Neural progenitor cell (in vitro differentiated cells): Measurements from ENCODE around the gene ZRANB3. TPM values are rescaled to one million over a fixed set of nuclear protein-coding genes. Genes with fewer than 3 reads are reported as not detected.

Experiments
- DNase-seq: peaks from one replicate; pipeline ENCODE4 v3.0.0-alpha.2; 2016; ENCODE audit warnings: low spot score
- H2AFZ ChIP-seq: fragments of 200-600 bp; sonication (generic); replicated peaks from 2 replicates; pipeline ENCODE4 v1.6.1; 2016; ENCODE audit warnings: antibody characterized with exemption
- H3F3A ChIP-seq: fragments of 200-600 bp; sonication (generic); 2 replicates; pipeline ENCODE4 v1.6.1; 2016; ENCODE audit warnings: antibody characterized with exemption, low read depth
- H3K27ac ChIP-seq: fragments of 200-600 bp; sonication (generic); 2 replicates; pipeline ENCODE4 v1.5.1; 2016; ENCODE audit warnings: mild to moderate bottlenecking
- H3K27me3 ChIP-seq: fragments of 200-600 bp; sonication (generic); 2 replicates; pipeline ENCODE4 v1.6.1; 2016; ENCODE audit warnings: mild to moderate bottlenecking, moderate library complexity
- H3K36me3 ChIP-seq: fragments of 200-600 bp; sonication (generic); 2 replicates; pipeline ENCODE4 v1.5.1; 2016
- H3K4me1 ChIP-seq: fragments of 200-600 bp; sonication (generic); 2 replicates; pipeline ENCODE4 v1.6.1; 2016; ENCODE audit warnings: mixed run types
- H3K4me2 ChIP-seq: fragments of 200-600 bp; sonication (generic); 2 replicates; pipeline ENCODE4 v1.6.1; 2016
- H3K4me3 ChIP-seq: fragments of 200-600 bp; sonication (generic); 2 replicates; pipeline ENCODE4 v1.5.1; 2016
- H3K79me2 ChIP-seq: fragments of 200-600 bp; sonication (generic); 2 replicates; pipeline ENCODE4 v1.6.1; 2016; ENCODE audit warnings: low read depth
- H3K9ac ChIP-seq: fragments of 200-600 bp; sonication (generic); 2 replicates; pipeline ENCODE4 v1.6.1; 2016
- H3K9me3 ChIP-seq: fragments of 200-600 bp; sonication (generic); 2 replicates; pipeline ENCODE4 v1.5.1; 2016; ENCODE audit warnings: low read depth
- H4K20me1 ChIP-seq: fragments of 200-600 bp; sonication (generic); 2 replicates; pipeline ENCODE4 v1.6.1; 2016; ENCODE audit warnings: low read depth
- H3K27ac Mint-ChIP-seq: 3 replicates; pipeline ENCODE4 v1.8.0; 2021; ENCODE audit warnings: mixed read lengths
- H3K27me3 Mint-ChIP-seq: 2 replicates; pipeline ENCODE4 v1.8.0; 2022; ENCODE audit warnings: low read depth, mild to moderate bottlenecking, inconsistent platforms, moderate library complexity, mixed read lengths; ENCODE audit not compliant: insufficient read depth
- H3K36me3 Mint-ChIP-seq: 3 replicates; pipeline ENCODE4 v1.8.0; 2021; ENCODE audit warnings: mixed read lengths
- H3K4me1 Mint-ChIP-seq: 3 replicates; pipeline ENCODE4 v1.8.0; 2021; ENCODE audit warnings: mixed read lengths
- H3K4me3 Mint-ChIP-seq: 3 replicates; pipeline ENCODE4 v1.8.0; 2021; ENCODE audit warnings: mild to moderate bottlenecking, moderate library complexity, mixed read lengths
- H3K9me3 Mint-ChIP-seq: 3 replicates; pipeline ENCODE4 v1.8.0; 2020; ENCODE audit warnings: mixed read lengths
- CTCF ChIP-seq: fragments of 200-600 bp; sonication (generic); IDR thresholded peaks from 2 replicates; pipeline ENCODE4 v1.5.1; 2017; ENCODE audit warnings: antibody characterized with exemption, mild to moderate bottlenecking
- EZH2 ChIP-seq: fragments of 200-600 bp; sonication (generic); IDR thresholded peaks from 2 replicates; pipeline ENCODE4 v1.6.1; 2017; ENCODE audit warnings: antibody characterized with exemption, mild to moderate bottlenecking, moderate library complexity
- EZH2phosphoT487 ChIP-seq: fragments of 200-600 bp; sonication (generic); IDR thresholded peaks from 2 replicates; pipeline ENCODE4 v1.6.1; 2017; ENCODE audit warnings: antibody characterized with exemption
- total RNA-seq: library from RNA; depleted of rRNA; stranded (reverse); fragments of >200 nt; gene quantifications from 2 replicates; pipeline ENCODE4 v1.2.3, GENCODE V29; 2015; ENCODE audit warnings: low replicate concordance

Gene ZRANB3
- total RNA-seq, 1 donor from 2014 or later = 35.9 TPM

GRCh38 chr2:135162786-135163185 is 368.2 kb downstream of the ZRANB3 start:
- Mint-ChIP-seq H3K9me3 (no peaks in the 10 kb centered on the region), H3K4me1 (no peaks in the 10 kb centered on the region), H3K36me3 (peaks cover 31% of the 10 kb centered on the region), H3K27ac (no peak overlapping the region), H3K4me3 (no peak overlapping the region), H3K27me3 (peaks cover 2% of the 10 kb centered on the region)
- no peaks in the 10 kb centered on the region for H3K27me3 ChIP-seq
- H2AFZ ChIP-seq = no peak overlapping the region
- H3K4me1 ChIP-seq = no peaks in the 10 kb centered on the region
- H4K20me1 ChIP-seq = no peaks in the 10 kb centered on the region
- no peak overlapping the region for H3K4me2 ChIP-seq
- TF ChIP-seq CTCF = no peak
- H3K9me3 ChIP-seq = no peaks in the 10 kb centered on the region
- H3F3A ChIP-seq = no peaks in the 10 kb centered on the region
- H3K36me3 ChIP-seq = peaks cover 11% of the 10 kb centered on the region
- H3K79me2 ChIP-seq = no peaks in the 10 kb centered on the region
- DNase-seq = no peak
- no peak overlapping the region for H3K9ac ChIP-seq
- H3K27ac ChIP-seq = no peak overlapping the region
- H3K4me3 ChIP-seq = no peak overlapping the region

DNA sequence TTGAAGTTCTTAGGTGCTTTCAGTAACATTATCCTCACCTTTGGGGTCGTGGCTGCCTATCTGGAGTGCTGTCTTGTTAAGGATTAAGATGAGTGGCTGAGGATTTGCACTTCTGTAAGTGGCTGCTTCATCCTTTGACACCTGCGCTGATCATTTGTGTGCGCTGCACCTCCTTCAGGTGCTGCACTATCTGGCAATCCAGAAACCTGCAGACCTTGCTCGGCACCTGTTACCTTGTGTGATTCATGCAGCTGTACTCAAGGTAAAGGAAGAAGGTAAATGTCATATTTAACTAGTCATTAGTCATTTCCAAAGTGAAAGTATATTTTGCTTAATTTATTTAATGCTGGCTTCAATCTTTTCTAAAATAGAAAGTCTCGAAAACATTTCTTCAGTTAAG is 368.6 kb downstream of the ZRANB3 start:
- Mint-ChIP-seq H3K9me3 (no peaks in the 10 kb centered on the region), H3K36me3 (peaks cover 29% of the 10 kb centered on the region), H3K27me3 (peaks cover 2% of the 10 kb centered on the region), H3K4me3 (no peak overlapping the region), H3K4me1 (no peaks in the 10 kb centered on the region), H3K27ac (no peak overlapping the region)
- H3K9me3 ChIP-seq = no peaks in the 10 kb centered on the region
- no peaks in the 10 kb centered on the region for H4K20me1 ChIP-seq
- no peak overlapping the region for H3K27ac ChIP-seq
- H3K4me2 ChIP-seq = no peak overlapping the region
- DNase-seq = no peak
- no peaks in the 10 kb centered on the region for H3K4me1 ChIP-seq
- TF ChIP-seq EZH2phosphoT487 (no peak), CTCF (no peak), EZH2 (no peak)
- H3K79me2 ChIP-seq = no peaks in the 10 kb centered on the region
- no peak overlapping the region for H2AFZ ChIP-seq
- H3K27me3 ChIP-seq = no peaks in the 10 kb centered on the region
- no peak overlapping the region for H3K4me3 ChIP-seq
- no peak overlapping the region for H3K9ac ChIP-seq
- no peaks in the 10 kb centered on the region for H3F3A ChIP-seq
- H3K36me3 ChIP-seq = peaks cover 11% of the 10 kb centered on the region

GRCh38 chr2:135159191-135159590 is 371.8 kb downstream of the ZRANB3 start:
- no peaks in the 10 kb centered on the region for H3F3A ChIP-seq
- H2AFZ ChIP-seq = no peak overlapping the region
- no peaks in the 10 kb centered on the region for H3K9me3 Mint-ChIP-seq
- H3K9me3 ChIP-seq = no peaks in the 10 kb centered on the region
- peaks cover 41% of the 10 kb centered on the region for H3K36me3 Mint-ChIP-seq
- no peak overlapping the region for H3K9ac ChIP-seq
- H3K27me3 ChIP-seq = no peaks in the 10 kb centered on the region
- H3K4me3 ChIP-seq = no peak overlapping the region
- no peaks in the 10 kb centered on the region for H4K20me1 ChIP-seq
- H3K79me2 ChIP-seq = no peaks in the 10 kb centered on the region
- H3K27ac Mint-ChIP-seq = no peak overlapping the region
- H3K4me1 Mint-ChIP-seq = no peaks in the 10 kb centered on the region
- H3K36me3 ChIP-seq = peaks cover 20% of the 10 kb centered on the region
- H3K4me2 ChIP-seq = no peak overlapping the region
- H3K4me1 ChIP-seq = peaks cover 10% of the 10 kb centered on the region
- no peak overlapping the region for H3K27ac ChIP-seq
- TF ChIP-seq EZH2 = no peak
- TF ChIP-seq CTCF = no peak
- TF ChIP-seq EZH2phosphoT487 = no peak
- H3K27me3 Mint-ChIP-seq = peaks cover 2% of the 10 kb centered on the region
- H3K4me3 Mint-ChIP-seq = no peak overlapping the region
- no peak for DNase-seq

DNA sequence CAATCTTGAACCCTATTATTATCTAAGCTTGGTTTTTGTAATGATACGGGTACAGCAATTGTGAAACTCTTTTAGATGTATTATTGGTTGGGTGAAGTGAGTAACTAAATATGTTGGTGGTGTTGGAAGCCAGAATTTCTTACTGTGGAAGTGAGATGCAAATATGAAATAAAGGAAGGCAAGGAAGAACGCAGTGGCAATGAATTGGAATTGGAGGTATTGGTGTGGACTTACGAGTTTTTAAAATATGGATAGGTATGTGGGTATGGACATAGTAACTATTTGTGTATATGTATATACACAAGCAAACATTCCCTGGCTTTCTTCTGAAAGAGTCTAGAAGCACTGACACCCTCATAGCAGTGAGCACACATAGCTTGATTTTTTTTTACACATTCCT is 373.2 kb downstream of the ZRANB3 start:
- H3K27ac ChIP-seq = no peak overlapping the region
- Mint-ChIP-seq H3K36me3 (peaks cover 42% of the 10 kb centered on the region), H3K27ac (no peak overlapping the region), H3K27me3 (peaks cover 2% of the 10 kb centered on the region), H3K4me3 (no peak overlapping the region), H3K4me1 (no peaks in the 10 kb centered on the region), H3K9me3 (no peaks in the 10 kb centered on the region)
- H3K27me3 ChIP-seq = no peaks in the 10 kb centered on the region
- H3F3A ChIP-seq = no peaks in the 10 kb centered on the region
- H2AFZ ChIP-seq = no peak overlapping the region
- H3K9ac ChIP-seq = no peak overlapping the region
- no peak for DNase-seq
- no peak overlapping the region for H3K4me2 ChIP-seq
- TF ChIP-seq CTCF (no peak), EZH2phosphoT487 (no peak), EZH2 (no peak)
- no peaks in the 10 kb centered on the region for H4K20me1 ChIP-seq
- H3K4me1 ChIP-seq = peaks cover 10% of the 10 kb centered on the region
- no peaks in the 10 kb centered on the region for H3K79me2 ChIP-seq
- H3K9me3 ChIP-seq = no peaks in the 10 kb centered on the region
- H3K4me3 ChIP-seq = no peak overlapping the region
- peaks cover 29% of the 10 kb centered on the region for H3K36me3 ChIP-seq
